ENCODE measurements around the gene IFITM1.
"Not testable (repeated sequence)": the region's sequence is repeated elsewhere in the genome, so short reads cannot be mapped to it uniquely, and the experiment has no call there.

Gene IFITM1

DNA sequence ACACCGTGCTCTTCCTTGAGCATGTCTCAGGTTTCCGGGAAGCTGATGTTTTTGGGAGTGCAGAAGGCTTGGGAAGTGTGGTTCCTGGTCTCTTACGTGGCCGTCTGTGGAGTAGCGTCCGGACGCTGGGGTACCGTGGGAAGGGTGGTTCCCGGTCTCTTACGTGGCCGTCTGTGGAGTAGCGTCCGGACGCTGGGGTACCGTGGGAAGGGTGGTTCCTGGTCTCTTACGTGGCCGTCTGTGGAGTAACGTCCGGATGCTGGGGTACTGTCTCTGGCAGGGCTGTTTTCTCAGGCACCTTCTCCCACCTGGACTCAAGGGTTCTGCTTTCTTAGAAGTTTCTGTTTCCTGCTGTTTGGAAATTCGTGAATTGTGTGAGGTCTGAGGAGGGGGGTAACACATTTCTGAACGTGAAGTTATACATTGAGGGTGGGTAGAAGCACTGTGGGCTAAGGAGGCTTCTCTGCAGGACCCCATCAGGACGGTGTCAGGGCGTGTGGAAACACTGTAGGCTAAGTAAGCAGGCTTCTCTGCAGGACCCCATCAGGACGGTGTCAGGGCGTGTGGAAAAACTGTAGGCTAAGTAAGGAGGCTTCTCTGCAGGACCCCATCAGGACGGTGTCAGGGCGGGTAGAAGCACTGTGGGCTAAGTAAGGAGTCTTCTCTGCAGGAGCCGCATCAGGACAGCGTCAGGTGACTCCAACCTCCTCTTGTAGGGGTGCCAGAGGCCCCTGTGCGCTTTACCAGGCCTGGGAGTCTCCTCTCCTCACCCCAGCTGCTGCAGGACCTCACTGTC, 12.2 kb downstream of the IFITM1 start:
- in situ Hi-C loops (cut with MboI; ENCODE audit: low sequenced_read_pairs): no loop called here

DNA sequence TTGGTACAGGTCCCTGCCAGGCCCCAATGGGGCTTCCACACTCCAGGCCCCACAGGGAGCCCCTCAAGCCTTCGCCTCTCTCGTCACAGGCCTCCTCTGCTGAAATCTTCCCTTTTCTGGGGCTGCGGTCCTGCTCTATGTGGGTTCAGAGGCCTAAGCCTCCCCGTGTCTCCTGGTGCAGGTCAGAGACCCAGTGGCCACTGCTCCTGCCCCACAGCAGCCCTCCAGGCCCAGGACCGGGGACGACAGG, 12.7 kb downstream of the IFITM1 start:
- in situ Hi-C loops (cut with MboI; ENCODE audit: low sequenced_read_pairs): no loop called here

DNA sequence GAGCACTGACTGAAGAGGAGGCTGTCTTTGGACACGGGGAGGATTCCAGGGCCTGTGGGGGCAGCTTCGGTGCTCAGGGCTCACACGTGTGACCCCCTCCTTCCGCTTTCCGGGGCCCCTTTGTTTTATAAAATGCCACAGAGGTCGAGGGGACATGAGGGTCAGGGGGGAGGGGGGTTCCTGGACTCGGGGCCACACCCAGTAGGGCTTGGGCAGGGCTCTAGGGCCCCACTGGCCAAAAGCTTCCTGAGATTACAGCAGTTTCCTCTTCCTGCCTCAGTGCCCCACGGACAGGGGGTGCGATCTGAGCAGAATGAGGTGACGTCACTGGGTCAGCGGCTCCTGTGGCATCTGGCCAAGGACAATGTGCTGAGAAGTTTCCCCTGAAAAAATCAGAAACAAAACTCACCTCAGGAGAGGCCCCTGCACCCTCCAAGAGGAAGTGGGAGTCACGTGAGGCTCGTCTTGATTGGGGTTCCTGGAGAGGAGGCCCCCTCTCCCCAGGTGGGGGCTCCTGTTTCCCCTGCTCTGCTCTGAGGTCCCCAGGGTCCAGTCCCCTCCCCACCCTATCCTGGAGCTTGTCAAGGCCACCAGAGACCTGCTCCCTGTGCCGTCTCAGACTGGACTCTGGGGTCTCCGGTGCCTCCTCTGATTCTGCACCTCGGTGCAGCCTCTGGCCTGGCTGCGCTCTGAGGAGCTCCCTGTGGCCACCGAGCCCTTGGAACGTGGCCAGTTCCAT, 13.2 kb downstream of the IFITM1 start:
- in situ Hi-C loops (cut with MboI; ENCODE audit: low sequenced_read_pairs): no loop called here

DNA sequence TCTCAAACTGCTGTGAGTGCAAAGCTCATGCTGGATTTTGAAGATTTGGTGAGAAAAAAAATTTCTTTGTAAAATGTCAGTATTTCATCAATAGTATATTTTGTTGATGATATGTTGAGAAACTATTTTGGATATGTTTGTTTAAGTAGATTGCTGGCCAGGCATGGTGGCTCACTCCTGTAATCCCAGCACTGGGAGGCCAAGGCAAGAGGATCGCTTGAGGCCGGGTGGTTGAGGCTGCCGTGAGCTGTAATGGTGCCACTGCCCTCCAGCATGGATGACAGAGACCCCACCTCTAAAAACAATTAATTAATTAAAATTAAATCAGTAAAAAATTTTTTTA, 13.7 kb downstream of the IFITM1 start:
- in situ Hi-C loops (cut with MboI; ENCODE audit: low sequenced_read_pairs): no loop called here

DNA sequence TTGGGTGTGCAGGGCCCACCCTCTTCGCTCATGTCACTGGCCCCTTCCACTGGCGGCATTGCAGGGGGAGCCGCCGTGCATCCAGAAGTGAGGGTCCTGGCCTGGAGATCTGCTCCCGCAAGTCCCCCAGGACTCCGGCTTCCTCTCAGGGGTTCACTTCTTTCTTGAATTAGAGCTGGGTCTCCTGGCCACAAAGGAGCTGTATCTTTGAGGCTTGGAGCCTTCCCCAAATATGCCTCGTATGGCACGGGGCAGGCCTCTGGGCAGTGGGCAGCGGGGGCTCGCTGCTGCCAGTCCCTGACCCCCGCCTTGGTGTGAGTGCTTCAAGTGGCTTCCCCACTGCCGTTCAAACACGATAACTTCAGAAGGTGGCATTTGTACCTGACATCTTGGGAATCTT, 14.2 kb downstream of the IFITM1 start:
- in situ Hi-C loops (cut with MboI; ENCODE audit: low sequenced_read_pairs): no loop called here

DNA sequence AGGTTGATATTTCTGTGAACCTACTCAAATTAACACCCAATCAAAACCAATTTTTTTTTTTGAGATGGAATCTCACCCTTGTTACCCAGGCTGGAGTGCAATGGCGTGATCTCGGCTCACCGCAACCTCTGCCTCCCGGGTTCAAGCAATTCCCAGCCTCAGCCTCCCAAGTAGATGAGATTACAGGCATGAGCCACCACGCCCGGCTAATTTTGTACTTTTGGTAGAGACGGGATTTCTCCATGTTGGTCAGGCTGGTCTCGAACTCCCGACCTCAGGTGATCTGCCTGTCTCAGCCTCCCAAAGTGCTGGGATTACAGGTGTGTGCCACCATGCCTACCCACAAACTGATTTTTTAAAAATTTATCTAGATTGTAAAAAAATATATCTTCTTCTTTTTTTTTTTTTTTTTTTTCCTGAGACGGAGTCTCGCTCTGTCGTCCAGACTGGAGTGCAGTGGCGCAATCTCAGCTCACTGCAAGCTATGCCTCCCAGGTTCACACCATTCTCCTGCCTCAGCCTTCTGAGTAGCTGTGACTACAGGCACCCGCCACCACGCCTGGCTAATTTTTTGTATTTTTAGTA, 14.8 kb downstream of the IFITM1 start:
- in situ Hi-C loops (cut with MboI; ENCODE audit: low sequenced_read_pairs): not testable (repeated sequence)

DNA sequence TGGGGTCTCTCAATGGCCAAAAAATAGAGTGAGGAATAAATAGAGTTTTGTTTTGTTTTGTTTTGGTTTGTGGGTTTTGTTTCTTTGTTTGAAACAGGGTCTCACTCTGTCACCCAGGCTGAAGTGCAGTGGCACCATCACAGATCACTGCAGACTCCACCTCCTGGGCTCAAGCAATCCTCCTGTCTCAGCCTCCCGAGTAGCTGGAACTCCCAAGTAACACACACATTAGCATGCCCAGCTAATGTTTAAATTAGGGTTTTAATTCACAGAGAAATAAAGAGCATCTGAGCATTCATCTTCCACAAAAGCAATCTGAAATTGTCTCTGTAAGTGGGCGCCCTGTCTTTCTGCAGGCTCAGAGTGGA, 16.0 kb downstream of the IFITM1 start:
- in situ Hi-C loops (cut with MboI; ENCODE audit: low sequenced_read_pairs): no loop called here

DNA sequence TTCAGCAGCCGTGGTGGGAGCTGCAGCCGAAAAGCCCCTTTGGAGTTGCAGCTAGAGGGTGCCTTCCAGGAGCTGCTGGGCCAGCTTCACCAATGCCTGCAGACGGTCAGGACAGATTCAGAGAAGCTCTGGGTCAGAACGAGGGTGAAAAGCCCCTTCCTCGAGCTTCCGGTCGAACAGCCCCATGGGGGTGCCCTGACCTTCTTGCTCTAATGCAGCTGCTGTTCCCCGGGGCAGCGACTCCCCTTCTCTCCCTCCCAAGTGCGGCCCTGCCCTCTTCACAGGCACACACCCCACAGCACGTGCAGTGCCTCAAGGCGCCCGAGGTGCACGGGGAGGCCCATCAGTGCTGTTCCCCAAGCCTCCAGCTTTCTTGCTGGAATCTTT, 16.5 kb downstream of the IFITM1 start:
- in situ Hi-C loops (cut with MboI; ENCODE audit: low sequenced_read_pairs): no loop called here

DNA sequence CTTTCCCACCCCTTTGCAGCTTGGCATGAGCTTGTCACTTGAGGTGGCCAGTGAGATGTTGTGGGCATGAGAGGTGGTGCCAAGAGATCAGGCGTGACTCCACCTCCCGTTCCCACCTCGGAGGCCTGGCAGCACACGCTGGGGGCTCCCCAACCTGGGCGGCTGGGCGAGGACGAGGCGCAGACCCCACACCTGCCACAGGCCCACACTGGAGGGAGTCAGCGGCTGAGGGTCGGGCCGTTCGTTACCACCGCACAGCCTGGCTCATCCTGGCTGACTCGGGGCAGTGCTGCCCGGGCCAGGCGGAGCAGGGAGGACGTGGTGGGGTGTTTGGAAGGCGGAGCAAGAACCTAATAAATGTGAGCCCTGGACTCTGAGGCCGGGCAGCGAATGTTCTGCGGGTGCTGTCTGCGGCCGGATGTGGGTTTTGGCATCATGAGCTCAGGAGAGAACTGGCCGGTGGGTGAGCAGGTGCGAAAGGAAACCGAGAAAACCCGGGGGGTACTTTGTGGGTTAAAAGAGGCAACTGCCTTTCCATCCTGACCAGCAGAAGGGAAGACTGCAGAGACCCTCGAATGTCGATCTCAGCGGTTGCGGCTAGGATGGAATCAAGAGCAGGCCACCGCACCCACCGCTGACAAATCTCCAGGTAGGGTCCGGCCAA, 17.0 kb downstream of the IFITM1 start:
- in situ Hi-C loops (cut with MboI; ENCODE audit: low sequenced_read_pairs): no loop called here

DNA sequence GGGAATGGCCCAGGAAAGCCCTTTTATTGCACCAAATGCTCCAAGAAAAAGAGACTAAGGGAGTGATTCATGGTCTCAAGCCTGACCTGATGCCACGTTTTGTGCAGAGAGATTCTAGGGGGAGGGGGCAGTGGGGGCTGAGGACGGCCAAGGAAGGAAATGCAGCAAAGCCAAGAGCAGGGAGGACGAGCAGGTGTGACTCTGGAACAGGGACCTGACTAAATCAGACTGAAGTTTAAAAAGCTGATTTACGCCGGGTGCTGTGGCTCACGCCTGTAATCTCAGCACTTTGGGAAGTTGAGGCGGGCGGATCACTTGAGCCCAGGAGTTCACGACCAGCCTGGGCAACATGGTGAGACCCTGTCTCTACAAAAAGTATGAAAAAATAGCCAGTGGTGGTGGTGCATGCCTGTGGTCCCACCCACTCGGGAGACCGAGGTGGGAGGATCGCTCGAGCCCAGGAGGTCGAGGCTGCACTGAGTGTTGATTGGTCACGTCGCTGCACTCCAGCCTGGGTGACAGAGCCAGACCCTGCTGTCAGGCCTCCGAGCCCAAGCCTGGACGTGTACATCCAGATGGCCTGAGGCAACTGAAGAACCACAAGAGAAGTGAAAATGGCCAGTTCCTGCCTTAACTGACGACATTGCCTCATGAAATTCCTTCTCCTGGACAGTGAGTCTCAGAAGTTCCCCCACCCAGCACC, 17.7 kb downstream of the IFITM1 start:
- in situ Hi-C loops (cut with MboI; ENCODE audit: low sequenced_read_pairs): no loop called here

DNA sequence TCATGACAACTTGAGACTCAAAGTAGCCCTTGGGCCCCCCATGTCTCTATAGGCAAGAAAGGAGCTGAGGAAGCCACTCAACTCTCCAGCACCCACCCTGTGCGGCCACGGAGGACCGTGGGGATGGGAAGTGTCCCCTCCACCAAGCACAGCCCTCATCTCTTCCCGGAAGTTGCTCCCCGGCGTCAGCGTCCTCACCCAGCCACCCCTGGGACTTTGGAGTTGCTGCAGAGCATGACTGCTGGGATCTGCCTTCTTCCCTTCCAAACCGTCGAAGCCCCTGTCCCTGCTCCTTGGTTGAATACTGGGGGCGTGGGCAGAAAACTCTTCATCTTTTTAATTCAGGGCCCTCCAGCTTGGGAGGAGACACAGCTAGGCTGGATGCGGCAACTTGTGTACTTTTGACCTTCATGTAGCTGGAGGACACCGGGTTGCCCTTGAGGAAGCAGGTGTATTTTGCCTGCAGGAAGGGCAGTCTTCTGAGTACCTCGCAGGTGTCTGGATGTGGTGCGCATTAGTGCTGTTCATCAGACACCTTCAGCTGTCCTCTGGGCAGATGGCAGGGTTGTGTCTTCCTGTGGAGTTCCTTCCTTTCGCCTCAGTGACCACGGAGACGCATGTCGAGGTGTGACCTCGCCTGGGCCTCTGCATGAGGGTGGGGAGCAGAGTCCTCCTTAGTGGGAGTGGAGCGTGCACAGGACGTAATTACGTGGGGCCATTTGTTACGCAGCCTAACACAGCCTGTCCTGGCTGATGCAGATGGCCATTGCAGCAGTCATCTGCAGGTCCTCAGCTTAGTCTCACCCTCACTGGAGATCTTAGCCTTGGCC, 19.0 kb downstream of the IFITM1 start:
- in situ Hi-C loops (cut with MboI; ENCODE audit: low sequenced_read_pairs): no loop called here

DNA sequence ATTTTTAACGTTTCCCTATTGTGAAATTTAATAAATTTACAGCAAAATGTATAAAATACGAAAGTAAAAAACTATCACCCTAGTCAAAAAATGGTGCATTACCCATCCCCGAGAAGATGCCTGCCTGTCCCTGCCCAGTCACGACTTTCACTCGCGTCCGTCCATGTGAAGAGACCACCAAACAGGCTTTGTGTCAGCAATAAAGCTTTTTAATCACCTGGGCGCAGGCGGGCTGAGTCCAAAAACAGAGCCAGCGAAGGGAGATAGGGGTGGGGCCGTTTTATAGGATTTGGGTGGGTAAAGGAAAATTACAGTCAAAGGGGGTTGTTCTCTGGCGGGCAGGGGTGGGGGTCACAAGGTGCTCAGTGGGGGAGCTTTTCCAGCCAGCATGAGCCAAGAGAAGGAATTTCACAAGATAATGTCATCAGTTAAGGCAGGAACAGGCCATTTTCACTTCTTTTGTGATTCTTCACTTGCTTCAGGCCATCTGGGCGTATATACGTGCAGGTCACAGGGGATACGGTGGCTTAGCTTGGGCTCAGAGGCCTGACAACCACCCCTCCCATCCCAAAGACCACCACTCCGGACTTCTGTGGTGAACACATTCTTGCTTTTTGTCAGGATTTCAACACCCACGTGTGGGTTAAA, 19.9 kb downstream of the IFITM1 start:
- in situ Hi-C loops (cut with MboI; ENCODE audit: low sequenced_read_pairs): not testable (repeated sequence)

DNA sequence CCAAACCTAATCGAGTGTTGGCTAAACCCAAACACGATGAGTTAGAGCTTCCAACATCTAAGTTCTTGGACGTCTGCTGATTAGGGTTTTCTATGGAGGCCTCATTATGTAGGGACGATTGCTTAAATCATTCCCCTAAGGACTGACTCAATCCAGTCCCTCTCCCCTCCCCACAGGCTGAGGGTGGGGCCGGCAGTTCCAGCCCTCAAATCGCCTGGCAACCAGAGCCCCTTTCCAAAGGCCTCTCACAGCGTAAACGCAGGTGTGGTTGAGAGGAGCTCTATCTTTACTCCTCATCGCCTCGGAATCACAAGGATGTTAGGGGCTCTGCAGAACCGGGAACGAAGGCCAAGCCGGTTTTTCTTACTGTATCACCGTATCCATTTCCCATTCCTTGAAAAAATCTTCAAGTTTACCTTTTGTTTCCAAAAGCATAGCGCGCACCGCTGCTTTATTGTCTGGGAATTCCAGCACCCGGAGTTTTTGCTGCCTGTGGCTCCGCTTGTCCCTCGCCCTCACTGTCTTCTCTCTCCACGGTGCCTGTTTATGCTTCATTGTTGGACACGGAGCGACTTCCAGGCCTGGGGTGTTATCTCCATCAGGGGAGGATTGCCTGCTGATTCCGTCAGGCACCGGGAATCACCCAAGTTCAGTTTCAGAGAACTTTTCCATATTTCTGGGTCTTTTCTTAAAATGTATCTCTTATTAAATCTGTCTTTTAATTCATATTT, 20.6 kb downstream of the IFITM1 start:
- in situ Hi-C loops (cut with MboI; ENCODE audit: low sequenced_read_pairs): no loop called here

DNA sequence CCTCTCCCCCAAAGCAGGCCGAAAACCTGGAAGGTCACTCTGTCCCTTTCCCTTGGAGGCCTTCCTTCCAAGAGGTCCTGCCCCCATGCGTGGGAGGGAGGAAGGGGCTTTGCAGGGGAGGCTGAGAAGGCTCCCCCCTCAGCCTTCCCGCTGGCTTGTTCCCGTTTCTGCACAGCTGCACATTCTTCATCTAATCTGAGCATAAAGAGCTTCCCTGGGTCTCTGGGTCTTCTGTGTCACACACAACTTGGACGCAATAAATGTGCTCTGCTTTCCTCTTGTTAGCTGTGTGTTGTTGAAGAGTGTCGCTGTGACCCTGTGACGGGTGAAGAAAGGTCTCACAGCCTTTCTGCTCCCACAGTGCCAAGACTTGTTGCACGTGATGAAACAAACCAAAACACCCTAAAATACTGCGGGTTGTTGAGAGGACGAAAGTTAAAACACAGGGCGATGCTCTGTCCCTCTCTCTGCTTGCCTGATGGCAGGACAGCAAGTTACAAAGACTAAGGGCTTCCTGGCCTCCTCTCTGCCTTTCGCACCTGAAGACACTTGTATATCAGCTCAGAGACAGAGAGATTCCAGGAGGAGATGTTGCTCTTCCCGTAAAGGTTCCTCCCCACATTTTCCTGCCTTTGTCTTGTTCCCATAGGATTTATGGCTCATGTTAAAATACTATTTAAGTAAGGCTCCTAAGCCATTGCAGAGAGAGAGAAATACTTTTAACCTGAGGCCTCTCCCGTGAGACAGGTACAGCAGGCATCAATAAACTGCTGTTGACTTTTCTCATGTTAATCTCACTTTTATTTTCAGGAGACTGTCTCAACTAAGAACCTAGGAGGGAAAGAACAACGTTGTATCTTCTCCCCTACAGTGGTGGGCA, 22.2 kb downstream of the IFITM1 start:
- in situ Hi-C loops (cut with MboI; ENCODE audit: low sequenced_read_pairs): no loop called here

DNA sequence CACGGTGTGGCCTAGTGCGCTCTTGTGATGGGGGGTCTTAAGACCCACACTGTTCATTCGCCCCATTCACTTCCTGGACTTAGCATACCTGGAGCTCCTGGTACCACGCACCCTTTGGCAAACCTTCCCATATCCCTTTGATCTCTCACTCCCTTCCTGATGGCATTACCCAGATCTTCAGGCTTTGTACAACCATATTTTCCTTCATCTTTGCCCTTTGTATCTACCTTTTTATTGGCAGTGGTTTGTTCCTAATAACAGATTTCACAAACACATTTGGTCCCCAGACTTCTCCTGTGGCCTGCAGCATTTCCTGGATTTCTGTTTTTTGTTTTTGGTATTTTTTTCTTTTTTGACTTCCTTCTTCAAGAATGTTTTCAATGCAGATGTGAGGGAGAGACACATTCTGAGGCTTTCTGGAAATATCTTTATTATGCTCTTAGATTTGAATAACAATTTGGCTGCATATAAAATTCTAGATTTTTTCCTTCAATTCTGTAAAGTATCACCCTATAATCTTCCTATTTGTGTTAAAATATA, 22.9 kb downstream of the IFITM1 start:
- in situ Hi-C loops (cut with MboI; ENCODE audit: low sequenced_read_pairs): no loop called here

DNA sequence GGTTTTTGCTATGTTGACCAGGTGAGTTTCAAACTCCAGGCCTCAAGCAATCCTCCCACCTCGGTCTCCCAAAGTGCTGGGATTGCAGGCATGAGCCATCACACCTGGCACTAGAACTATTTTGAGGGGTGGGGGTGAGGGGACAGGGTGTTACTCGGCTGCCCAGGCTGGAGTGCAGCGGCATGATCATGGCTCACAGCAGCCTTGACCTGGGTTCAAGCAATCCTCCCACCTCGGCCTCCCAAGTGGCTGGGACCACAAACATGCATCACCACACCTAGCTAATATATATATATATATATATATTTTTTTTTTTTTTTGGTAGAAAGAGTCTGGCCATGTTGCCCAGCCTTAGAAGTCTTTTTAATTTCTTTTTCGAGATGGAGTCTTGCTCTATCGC, 23.9 kb downstream of the IFITM1 start:
- in situ Hi-C loops (cut with MboI; ENCODE audit: low sequenced_read_pairs): no loop called here

DNA sequence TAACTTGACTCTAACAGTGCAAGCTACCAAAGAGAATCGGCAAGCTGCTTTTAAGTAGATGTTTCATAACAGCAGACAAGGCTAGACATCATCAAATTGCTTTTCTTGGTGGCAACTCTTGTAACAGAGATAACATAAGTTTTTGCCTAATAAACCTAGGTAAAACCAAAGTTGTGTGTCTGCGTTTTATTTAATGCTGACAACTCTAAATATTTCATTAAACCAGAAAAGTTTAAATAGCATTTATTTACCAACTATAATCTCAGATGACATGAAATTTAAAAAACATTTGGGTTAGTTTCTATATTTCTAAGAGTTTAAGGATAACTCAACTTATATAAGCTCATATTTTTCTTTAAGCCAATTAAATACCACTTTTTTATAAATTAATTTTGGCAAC, 26.1 kb downstream of the IFITM1 start:
- in situ Hi-C loops (cut with MboI; ENCODE audit: low sequenced_read_pairs): no loop called here

All from HL-60/S4 treated with phorbol 12-myristate 13-acetate at 8.2 ng/mL for 4 days and 3 days (cell line).